Measurements from ENCODE around the gene RAD1. TPM values are rescaled to one million over a fixed set of nuclear protein-coding genes. Genes with fewer than 3 reads are reported as not detected.
A peak's percentile ranks its signal among the peaks of the same experiment; 100 is the strongest.

RAD1 gene
- total RNA-seq, 1 experiment from 2014 or later, result 33.4 TPM

DNA sequence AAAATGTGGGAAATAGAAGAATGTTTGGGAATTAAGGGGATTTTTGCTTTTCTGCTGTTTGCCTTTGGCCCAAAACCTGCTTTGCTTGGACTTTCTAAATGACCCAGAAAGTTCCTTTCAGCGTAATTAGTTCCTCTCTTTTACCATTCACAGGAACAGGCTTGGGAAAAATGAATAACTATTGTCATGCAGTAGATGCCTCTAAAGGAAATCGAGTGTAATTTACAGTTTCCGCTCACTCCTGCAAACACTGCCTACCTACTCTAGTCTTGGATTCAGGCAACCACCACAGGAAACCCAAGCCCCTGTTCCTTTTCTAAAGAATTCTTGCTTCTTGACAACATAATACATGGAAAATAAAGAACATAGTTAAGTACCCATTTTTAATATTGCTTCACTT, 51.4 kb downstream of the RAD1 start:
- Mint-ChIP-seq H3K9me3 (no peaks in the 10 kb centered on the region), H3K4me3 (peak overlapping the region; percentile 43), H3K27me3 (ENCODE audit: low read depth) (no peaks in the 10 kb centered on the region; the same call in 1 of the 2 replicates), H3K36me3 (no peaks in the 10 kb centered on the region), H3K27ac (peak overlapping the region; percentile 98), H3K4me1 (peaks cover 74% of the 10 kb centered on the region)
- TF ChIP-seq NFATC4 (CRISPR knock-in tag; IDR thresholded peaks at IDR 0.05) (no peak), ETV6 (CRISPR knock-in tag; IDR thresholded peaks at IDR 0.05) (0 out of 2 replicates have a peak, but pooled peaks have one; percentile 50)
- TF ChIP-seq, protein P1, sequence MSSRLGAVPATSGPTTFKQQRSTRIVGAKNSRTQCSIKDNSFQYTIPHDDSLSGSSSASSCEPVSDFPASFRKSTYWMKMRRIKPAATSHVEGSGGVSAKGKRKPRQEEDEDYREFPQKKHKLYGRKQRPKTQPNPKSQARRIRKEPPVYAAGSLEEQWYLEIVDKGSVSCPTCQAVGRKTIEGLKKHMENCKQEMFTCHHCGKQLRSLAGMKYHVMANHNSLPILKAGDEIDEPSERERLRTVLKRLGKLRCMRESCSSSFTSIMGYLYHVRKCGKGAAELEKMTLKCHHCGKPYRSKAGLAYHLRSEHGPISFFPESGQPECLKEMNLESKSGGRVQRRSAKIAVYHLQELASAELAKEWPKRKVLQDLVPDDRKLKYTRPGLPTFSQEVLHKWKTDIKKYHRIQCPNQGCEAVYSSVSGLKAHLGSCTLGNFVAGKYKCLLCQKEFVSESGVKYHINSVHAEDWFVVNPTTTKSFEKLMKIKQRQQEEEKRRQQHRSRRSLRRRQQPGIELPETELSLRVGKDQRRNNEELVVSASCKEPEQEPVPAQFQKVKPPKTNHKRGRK (CRISPR knock-in tag; IDR thresholded peaks at IDR 0.05; ENCODE audit: borderline replicate concordance), result no peak
- DNase-seq (ENCODE audit: low spot score), result no peak
- ChIA-PET CTCF (interaction anchor here (0.8 to 1.6 kb wide), 2 partner anchors 32 to 139 kb away, joined by 3 to 5 read pairs; no protein-coding TSS in a partner anchor), POLR2A (interaction anchor here (0.7 kb wide), 1 partner anchor 25 kb away, joined by 3 read pairs; the partner anchor contains the start of gene TTC23L)
- peak; percentile 91 for ATAC-seq

DNA sequence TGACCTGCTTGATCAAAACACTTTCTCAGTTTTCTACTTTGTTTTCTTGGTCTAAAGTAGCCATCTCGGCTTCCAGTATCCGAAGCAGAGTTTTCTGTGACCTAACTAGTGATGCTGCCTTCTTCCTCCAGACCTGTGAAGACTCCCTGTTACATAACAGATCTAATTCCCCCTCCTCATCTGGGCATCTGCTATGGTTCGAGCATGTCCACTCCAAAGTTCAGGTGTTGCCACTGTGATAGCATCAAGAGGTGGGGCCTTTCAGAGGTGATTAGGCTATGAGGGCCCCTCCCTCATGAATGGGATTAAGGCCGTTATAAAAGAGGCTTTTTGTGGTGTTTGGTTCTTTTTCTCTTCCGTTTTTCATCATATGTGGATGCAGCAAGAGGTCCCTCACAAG, 56.1 kb downstream of the RAD1 start:
- TF ChIP-seq HMGA2 (CRISPR knock-in tag; IDR thresholded peaks at IDR 0.05), result no peak
- no peak for TF ChIP-seq NFYB (CRISPR knock-in tag; conservative IDR thresholded peaks at IDR 0.05; ENCODE audit: low read depth)
- TF ChIP-seq ZNF396 (CRISPR knock-in tag; IDR thresholded peaks at IDR 0.05; ENCODE audit: borderline replicate concordance), result no peak
- no peak for TF ChIP-seq ZNF138 (CRISPR knock-in tag; conservative IDR thresholded peaks at IDR 0.05)
- TF ChIP-seq TP53 (CRISPR knock-in tag; IDR thresholded peaks at IDR 0.05), result no peak
- no peak for TF ChIP-seq GTF2I (CRISPR knock-in tag; conservative IDR thresholded peaks at IDR 0.05)
- no peak for TF ChIP-seq SP1 (CRISPR knock-in tag; conservative IDR thresholded peaks at IDR 0.05)
- no peak for TF ChIP-seq ZNF263 (CRISPR knock-in tag; IDR thresholded peaks at IDR 0.05; ENCODE audit: low read depth)
- TF ChIP-seq, protein P2, sequence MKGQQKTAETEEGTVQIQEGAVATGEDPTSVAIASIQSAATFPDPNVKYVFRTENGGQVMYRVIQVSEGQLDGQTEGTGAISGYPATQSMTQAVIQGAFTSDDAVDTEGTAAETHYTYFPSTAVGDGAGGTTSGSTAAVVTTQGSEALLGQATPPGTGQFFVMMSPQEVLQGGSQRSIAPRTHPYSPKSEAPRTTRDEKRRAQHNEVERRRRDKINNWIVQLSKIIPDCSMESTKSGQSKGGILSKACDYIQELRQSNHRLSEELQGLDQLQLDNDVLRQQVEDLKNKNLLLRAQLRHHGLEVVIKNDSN (CRISPR knock-in tag; IDR thresholded peaks at IDR 0.05), result no peak
- TF ChIP-seq, protein P3, sequence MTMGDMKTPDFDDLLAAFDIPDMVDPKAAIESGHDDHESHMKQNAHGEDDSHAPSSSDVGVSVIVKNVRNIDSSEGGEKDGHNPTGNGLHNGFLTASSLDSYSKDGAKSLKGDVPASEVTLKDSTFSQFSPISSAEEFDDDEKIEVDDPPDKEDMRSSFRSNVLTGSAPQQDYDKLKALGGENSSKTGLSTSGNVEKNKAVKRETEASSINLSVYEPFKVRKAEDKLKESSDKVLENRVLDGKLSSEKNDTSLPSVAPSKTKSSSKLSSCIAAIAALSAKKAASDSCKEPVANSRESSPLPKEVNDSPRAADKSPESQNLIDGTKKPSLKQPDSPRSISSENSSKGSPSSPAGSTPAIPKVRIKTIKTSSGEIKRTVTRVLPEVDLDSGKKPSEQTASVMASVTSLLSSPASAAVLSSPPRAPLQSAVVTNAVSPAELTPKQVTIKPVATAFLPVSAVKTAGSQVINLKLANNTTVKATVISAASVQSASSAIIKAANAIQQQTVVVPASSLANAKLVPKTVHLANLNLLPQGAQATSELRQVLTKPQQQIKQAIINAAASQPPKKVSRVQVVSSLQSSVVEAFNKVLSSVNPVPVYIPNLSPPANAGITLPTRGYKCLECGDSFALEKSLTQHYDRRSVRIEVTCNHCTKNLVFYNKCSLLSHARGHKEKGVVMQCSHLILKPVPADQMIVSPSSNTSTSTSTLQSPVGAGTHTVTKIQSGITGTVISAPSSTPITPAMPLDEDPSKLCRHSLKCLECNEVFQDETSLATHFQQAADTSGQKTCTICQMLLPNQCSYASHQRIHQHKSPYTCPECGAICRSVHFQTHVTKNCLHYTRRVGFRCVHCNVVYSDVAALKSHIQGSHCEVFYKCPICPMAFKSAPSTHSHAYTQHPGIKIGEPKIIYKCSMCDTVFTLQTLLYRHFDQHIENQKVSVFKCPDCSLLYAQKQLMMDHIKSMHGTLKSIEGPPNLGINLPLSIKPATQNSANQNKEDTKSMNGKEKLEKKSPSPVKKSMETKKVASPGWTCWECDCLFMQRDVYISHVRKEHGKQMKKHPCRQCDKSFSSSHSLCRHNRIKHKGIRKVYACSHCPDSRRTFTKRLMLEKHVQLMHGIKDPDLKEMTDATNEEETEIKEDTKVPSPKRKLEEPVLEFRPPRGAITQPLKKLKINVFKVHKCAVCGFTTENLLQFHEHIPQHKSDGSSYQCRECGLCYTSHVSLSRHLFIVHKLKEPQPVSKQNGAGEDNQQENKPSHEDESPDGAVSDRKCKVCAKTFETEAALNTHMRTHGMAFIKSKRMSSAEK (CRISPR knock-in tag; IDR thresholded peaks at IDR 0.05; ENCODE audit: borderline replicate concordance), result no peak
- no peak for TF ChIP-seq ZNF423 (CRISPR knock-in tag; IDR thresholded peaks at IDR 0.05)
- no peak for TF ChIP-seq RELA (CRISPR knock-in tag; IDR thresholded peaks at IDR 0.05; ENCODE audit: borderline replicate concordance)
- TF ChIP-seq GRHL2 (CRISPR knock-in tag; IDR thresholded peaks at IDR 0.05; ENCODE audit: insufficient replicate concordance, severe bottlenecking), result no peak
- TF ChIP-seq JUN (CRISPR knock-in tag; IDR thresholded peaks at IDR 0.05), result no peak
- TF ChIP-seq, protein P4, sequence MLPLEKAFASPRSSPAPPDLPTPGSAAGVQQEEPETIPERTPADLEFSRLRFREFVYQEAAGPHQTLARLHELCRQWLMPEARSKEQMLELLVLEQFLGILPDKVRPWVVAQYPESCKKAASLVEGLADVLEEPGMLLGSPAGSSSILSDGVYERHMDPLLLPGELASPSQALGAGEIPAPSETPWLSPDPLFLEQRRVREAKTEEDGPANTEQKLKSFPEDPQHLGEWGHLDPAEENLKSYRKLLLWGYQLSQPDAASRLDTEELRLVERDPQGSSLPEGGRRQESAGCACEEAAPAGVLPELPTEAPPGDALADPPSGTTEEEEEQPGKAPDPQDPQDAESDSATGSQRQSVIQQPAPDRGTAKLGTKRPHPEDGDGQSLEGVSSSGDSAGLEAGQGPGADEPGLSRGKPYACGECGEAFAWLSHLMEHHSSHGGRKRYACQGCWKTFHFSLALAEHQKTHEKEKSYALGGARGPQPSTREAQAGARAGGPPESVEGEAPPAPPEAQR (CRISPR knock-in tag; IDR thresholded peaks at IDR 0.05), result no peak
- TF ChIP-seq GABPB1 (CRISPR knock-in tag; IDR thresholded peaks at IDR 0.05), result no peak
- TF ChIP-seq ZBTB21 (CRISPR knock-in tag; IDR thresholded peaks at IDR 0.05; ENCODE audit: borderline replicate concordance), result no peak
- no peak for TF ChIP-seq FOXK1 (CRISPR knock-in tag; IDR thresholded peaks at IDR 0.05)

More for the DNA sequence above, 56.1 kb downstream of the RAD1 start:
- H3K36me3 Mint-ChIP-seq, result no peaks in the 10 kb centered on the region
- H3K4me1 Mint-ChIP-seq, result peaks cover 39% of the 10 kb centered on the region
- ChIA-PET CTCF (no interaction called here), POLR2A (no interaction called here)
- ATAC-seq, result no peak
- no peak for DNase-seq (ENCODE audit: low spot score)
- H3K4me3 Mint-ChIP-seq, result no peak overlapping the region
- no peaks in the 10 kb centered on the region for H3K9me3 Mint-ChIP-seq
- H3K27ac Mint-ChIP-seq, result no peak overlapping the region
- H3K27me3 Mint-ChIP-seq (ENCODE audit: low read depth), result no peaks in the 10 kb centered on the region; the same call in 1 of the 2 replicates
